Measurements from ENCODE around the gene TDRD7.

GRCh38 chr9:97366476-97366875, 45.4 kb upstream of the TDRD7 start:
- TF ChIP-seq CTCF (conservative IDR thresholded peaks at IDR 0.05; ENCODE audit: low read depth, low read length) (no peak), EZH2 (IDR thresholded peaks at IDR 0.05; ENCODE audit: borderline replicate concordance, low read depth, low read length, poor library complexity, severe bottlenecking) (no peak)

All from A673 (cell line).